ENCODE measurements around the gene PAK5.

The PAK5 gene

DNA sequence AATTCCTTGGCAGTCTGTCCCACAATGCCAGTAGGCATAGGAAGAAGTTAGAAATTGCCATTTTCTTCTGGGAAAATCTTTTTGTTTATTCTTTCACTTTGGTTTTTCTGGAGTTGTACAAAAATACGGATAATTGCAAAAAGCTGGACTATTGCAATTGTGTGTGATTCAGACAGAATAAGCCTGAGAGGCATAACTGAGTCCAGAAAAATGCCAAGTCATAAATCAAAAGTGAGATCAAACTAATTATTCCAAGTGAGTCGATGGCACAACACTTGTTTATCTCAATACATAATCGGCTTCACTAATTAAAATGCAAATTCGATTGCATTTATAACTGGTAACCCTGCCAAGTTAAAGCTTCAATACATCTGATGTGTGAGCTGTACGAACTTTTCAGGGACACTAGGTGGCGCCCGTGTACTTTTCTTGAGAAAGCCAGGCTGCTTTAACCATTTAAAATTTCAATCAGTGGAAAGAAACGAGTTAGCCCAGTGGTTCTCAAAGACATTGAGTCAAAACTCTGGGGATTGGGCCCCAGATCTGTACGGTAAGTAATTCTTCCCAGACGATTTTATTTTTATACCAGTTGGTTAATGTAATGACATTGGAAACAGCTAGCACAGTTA, 221.9 kb downstream of the PAK5 start:
- peak; percentile 64 for DNase-seq (ENCODE audit: low spot score)

DNA sequence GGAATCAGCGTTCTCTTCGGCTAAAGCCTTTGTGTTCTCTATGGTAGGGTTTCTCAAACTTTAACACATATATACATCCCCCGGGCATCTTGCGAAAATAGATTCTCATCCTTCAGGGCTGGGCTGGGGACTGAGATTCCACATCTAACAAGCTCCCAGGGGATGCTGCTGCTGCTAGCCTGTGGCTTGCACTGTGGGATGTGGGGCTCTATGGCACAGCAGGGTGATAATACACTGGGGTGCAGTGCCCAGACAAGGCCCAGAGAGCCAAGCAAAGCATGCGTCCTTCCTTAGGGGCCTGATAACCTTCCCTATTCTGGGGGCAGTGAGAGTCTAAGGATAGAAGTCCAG, 222.4 kb downstream of the PAK5 start:
- no peak for DNase-seq (ENCODE audit: low spot score)

DNA sequence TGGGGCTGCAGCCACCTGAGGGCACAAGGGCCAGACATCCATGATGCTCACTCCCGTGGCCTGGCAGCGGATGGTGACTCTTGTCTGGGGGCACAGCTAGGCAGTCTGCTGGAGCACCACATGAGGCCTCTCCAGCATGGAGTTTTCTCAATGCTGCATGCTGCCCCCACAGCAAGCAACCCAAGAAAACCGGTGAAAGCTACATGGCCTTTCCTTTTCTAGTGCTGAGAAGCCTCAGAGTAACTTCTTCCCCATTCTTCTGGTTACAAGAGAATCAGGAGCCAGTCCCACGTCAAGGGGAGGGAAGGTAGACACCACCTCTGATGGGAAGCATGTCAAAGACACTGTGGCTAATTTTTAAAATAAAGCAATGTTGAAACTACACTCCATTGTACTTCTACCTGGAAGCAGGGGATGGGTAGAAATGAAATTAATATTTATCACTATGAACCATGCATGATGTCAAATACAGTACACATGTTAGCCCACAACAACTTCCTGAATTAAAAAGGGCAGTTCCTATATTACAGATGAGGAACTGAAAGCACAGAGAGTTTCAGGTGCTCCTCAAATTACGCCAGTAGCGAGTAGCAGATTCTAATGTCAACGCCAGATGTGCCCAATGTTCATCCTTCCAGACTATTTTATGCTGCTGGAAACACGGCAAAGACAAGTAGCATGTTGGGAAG, 223.0 kb downstream of the PAK5 start:
- DNase-seq (ENCODE audit: low spot score), result no peak

DNA sequence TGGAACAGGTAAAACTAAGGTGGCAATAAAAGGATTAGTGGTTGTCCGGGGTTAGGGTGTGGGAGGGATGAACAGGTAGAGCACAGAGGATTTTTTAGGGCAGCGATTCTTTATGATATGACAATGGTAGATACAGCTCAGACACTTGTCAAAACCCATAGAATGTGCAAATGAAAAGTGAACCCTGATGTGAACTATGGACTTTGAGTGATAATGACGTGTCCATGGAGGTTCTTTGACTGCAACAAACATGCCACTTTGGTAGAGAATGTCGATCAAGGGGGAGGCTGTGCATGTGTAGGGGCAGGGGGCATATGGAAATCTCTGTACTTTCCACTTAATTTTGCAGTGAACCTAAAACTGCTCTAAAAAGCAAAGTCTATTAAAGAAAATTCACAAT, 223.8 kb downstream of the PAK5 start:
- no peak for DNase-seq (ENCODE audit: low spot score)

DNA sequence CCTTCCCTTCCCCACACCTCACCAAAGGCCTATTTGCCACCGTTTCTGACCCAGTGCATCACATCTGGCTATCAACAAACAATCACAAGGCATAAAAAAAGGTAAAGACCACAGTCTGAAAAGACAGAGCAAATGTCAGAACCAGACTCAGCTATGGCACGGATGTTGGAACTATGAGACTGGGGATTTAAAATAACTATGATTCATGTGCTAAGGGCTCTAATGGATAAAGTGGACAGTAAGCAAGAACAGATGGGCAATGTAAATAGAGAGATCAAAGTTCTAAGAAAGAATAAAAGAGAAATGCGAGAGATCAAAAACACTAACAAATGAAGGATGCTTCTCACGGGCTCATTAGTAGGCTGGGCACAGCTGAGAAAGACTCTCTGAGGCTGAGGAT, 225.0 kb downstream of the PAK5 start:
- no peak for DNase-seq (ENCODE audit: low spot score)

DNA sequence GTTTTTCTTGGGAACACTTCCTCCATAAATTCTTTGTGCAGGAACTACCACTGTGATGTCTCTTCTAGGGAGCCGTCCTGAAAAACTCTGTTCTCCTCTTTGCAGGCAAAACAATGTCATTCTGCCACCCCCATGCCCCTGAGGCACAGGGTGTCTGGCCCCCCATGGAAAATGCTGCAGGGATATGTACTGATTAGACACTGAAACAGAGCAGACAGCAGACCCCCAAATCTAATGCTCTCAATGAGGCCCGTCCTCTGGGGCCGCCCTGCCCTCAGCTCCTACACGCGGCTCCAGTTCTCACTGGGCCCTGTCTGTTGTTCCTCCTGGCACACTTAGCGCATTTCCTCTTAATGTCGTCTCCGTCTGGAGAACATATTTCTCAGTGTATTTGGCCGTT, 227.0 kb downstream of the PAK5 start:
- no peak for DNase-seq (ENCODE audit: low spot score)

DNA sequence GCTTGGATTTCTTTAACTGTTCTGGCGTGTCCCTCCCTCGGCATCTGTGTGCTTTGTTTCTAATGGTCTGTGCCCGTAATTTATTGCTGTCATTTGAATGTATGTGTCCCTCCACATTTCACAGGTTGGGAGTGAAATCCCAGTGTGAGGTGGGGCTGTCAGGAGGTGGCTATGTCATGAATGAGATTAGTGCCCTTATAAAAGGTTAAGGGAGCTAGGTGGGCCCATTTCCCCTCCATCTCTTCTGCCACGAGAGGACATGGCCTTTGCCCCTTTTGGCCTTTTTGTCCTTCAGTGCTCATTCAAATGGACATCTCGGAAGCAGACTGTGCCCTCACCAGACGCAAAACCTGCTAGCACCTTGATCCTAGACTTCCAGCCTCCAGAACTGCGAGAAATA, 228.2 kb downstream of the PAK5 start:
- DNase-seq (ENCODE audit: low spot score), result no peak

DNA sequence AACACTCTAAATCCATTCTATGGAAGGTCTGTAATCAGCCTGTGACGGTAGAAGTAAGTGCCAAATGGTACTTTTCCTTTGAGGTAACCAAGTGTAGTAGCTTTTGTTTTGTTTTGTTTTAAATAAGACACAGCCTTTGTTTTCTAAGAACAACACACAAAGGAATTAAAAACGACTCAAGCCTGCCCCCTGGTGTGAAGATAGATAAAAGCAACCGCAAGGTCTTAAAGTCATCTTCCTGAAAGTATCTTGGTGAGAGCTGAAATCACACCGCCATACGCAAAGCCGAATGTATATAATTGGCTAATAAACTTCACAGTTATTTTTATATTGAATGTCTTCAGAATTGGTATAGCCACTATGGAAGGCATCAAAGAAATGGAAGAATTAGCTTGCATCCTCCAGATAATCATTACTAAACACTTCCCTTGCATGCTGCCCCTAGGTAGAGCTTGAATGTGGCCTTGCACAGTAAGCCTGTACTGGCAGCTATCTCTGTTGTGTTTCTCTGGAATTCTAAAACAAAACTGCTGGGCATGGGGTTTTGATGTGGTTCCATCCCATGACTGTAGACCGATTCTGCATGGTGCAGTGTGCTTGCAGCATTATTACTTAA, 228.9 kb downstream of the PAK5 start:
- peak; percentile 75 for DNase-seq (ENCODE audit: low spot score)

DNA sequence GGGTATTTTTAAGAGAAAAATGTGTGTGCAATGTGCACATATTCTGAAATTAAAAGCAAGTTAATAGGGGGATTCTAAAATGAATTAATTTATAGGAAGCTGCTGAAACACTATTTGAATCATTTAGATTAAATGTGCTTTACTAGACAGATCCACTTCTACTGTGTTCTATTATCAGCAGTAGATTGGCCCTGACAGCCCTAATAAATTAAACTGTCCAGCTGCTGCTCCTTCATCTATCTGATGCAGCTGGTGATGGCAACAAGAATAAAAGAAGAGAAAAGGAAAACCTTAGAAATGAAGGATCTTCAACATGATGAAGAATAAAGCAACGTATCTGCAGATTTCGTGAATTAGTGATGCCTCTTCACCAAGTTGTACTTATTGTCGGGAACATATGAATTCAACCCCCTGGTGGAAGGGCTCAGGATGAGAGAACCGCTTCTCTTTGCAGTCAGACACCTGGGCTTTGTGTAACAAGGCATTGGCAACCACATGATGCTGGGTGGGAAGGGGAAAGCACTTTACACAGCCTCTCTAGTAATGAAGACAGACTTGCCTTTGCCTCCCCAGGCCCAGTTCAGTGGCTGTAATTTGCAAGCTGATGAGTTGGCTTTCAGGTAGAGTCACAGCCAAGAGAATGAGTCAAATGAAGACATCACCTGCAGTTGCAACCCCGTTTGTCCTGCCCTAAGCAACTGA, 230.1 kb downstream of the PAK5 start:
- DNase-seq (ENCODE audit: low spot score), result no peak

DNA sequence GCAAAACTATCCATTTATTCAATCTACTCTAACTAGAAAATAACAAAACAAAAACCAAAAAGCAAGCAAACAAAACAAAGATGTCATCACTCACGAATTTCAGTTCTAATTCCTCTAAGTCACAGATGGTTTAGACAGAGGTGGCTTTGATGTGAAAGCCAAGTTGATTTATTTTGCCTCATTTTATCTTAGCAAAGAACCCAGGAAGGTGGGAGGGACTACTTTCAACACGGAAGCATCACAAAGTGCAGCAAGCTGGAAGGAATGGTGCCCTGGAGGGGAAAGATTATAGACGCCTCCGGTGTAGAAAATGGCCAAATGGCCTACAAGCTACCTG, 236.1 kb downstream of the PAK5 start:
- no peak for DNase-seq (ENCODE audit: low spot score)

DNA sequence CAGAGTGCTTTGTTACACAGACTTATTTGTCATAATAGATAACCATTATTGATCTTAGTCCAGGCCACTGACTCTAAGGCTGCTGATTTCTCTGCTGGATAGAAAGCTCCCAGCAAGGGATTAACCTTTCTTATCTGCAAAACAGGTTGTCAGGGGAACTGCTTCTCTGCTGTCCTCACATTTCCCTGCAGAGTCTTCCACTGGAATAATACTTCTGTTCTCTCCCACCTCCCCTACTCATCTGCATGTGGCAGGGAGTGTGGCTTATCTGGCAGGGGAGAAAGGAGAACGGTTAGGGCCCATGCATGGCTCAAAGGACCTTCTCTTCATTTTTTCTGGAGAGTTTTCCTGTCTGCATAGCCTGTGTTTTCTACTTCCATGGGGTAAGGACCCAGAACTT, 238.3 kb downstream of the PAK5 start:
- DNase-seq (ENCODE audit: low spot score), result no peak

DNA sequence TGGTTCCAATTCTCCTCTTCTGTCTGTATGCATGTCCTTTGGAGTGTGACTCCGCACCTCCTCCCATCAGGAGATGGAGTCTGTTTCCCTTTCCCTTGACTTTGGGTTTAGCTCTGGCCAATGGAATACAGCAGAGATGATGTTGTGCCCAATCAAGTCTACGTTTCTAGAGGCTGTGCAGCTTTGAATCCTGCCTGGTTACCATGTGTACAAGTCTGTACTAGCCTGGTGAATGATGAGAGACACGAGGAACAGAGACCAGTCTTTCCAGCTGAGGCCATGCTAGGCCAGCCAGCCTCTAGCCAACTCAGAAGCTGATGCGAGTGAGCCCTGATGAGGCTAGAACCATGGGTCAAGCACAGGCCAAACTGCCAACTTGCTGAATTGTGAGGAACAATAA, 241.3 kb downstream of the PAK5 start:
- DNase-seq (ENCODE audit: low spot score), result no peak

DNA sequence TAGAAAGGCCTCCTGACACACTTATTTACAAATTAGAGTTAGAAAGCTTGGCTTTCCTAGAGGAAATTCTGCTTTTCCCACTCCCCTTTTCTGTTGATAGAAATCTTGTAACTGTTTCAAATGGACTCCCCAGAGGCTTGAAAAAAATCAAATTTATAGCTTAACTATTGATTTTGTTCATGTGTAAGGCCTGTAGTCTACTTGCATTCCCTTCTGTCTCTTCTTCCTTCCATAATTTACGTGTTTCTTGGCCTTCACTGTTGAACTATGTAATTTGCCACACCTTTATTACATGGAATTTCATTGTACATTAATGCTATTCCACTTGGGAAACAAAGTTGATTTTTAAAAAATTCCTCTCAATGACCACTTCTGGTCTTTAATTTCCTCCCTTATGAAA, 243.1 kb downstream of the PAK5 start:
- no peak for DNase-seq (ENCODE audit: low spot score)

DNA sequence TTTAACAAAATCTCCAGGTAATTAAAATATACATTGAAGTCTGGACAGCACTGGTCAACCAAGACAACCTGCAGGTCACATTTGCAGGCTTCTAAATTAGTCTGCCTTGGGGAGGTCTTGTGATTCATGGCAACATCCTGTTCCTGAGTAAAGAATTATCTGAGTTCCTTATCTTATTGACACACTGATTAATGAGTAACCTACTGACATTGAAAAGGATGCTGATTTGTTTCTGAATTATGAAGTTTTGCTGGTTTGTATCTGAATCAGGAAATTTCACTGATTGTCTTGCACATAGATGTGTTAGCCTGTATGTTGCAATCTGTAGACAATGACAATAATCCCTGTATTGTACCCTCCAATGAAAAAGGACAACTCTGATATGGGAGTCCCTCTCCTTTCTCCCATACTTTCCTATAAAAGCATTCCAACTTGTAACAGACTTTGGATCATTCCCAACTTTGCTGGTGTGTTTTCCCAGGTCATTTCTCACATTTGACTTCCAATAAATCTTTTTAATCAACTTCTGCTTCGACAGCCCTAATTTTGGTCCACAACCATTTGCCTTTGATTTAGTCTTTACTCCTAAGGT, 244.5 kb downstream of the PAK5 start:
- DNase-seq (ENCODE audit: low spot score), result no peak

DNA sequence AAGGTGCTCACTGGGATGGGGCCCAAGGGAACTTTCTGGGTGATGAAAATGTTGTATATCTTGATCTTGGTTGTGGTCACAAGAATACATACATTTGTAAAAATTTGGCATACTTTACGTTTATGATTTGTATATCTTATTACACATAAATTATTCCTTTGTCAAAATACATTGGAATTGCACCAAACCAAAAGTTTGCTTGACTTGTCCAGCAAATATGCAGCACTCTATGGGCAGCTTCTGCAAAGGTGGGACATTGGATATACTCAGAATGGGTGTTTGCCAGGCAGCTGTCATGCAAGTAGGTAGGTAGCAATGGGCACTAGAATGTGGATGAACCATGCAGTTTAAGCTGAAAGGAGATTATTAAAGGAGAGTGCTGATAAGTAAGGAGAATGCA, 246.5 kb downstream of the PAK5 start:
- no peak for DNase-seq (ENCODE audit: low spot score)

DNA sequence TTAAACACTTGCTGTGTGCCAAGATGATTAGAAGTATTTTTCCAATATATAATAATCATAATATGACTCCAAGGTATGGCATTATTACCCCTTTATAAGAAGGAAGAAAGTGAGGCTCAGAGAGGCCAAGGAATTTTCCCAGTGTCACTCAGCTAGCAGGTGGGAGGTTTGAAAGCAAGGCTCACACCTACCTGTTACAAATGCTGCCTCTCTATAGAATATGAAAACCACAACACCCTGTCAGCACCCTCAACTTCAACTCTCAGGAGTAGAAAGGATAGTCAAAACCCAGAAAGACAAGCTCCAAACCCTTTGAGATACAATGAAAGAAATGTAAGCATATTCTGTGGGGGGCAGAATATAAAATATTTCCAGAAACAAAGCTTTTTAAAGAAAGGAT, 247.8 kb downstream of the PAK5 start:
- no peak for DNase-seq (ENCODE audit: low spot score)

DNA sequence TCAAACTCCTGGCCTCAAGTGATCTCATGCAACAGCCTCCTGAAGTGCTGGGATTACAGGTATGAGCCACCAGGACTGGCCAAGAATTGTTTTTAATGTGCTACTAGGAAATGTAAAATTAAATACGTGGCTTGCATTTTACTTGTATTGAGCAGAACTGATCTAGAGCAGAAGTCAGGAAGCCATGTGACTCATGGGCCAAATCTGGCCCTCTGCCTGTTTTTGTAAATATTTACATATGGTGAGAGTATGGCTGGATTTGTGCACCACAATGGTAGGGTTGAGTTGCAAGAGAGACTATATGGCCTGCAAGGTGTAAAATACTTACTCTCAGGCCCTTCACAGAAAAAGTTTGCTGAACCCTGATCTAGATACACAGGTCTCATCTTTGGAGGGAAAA, 248.7 kb downstream of the PAK5 start:
- no peak for DNase-seq (ENCODE audit: low spot score)

DNA sequence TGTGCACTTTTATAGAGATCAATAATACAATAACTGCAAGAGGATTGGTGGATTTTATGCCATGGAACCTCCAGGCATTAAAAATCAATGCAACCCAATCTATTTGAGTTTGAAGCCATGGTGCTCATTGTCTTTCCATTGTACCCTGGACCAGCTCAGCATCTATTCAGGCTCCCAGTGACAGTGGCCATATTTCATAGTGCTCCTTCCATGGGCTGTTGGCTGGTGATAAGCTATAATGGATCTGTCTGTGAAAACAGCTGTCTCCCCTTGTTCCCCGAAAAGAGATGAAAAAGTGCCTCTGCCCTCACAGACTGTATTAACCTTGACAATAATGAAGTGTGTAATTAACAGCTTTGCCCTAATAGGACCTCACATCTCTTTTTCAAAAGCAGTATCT, 250.2 kb downstream of the PAK5 start:
- DNase-seq (ENCODE audit: low spot score), result no peak

DNA sequence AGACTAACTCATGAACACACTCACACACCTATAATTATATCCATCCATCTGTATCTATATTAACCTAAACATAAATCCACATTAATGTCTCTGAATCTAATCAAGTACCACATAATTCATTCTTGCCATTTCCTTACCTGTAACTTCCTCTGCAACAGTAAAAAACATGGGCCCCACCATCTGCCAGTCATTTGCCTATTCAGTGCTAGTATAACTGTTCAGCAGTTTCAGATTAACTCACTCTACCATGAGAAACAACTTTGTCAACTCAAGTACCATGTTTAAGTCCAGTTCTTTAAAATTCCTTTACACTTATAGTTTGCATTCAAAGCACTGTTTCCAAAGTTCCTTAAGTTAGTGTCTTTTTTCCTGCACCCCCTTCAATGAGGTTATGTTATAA, 255.7 kb downstream of the PAK5 start:
- DNase-seq (ENCODE audit: low spot score), result no peak

DNA sequence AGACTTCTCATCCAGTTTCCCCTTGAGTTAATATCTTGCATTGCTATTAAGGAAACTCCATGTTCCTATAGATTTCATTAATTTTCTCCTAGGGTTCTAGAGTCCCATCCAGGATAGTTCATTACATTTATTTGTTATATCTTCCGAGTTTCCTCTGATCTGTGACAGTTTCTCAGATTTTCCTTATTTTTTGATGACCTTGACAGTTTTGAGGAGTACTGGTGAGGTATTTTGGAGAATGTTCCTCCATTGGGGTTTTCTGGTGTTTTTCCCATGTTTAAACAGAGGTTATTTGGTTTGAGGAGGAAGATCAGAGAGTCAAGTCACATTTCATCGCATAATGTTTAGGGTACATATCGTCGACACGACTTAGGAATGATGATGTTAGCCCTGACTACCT, 256.7 kb downstream of the PAK5 start:
- DNase-seq (ENCODE audit: low spot score), result no peak

DNA sequence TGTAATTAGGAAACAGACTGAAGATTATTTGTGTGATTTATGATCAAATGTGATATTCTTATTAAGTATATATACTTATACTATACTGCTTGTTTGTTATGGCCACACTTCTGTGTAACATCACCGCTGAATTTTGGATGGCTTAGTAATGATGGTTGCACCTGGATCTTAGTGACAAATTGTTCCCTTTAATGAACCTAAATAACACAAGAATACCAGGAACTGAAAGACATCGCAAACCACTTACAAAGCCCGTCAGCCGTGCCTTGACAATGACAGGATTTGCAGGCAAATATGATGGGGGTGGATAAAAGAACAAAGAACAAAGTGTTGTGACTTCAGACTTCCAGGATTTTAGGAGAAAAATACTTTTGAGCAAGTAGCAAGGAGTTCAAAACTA, 257.4 kb downstream of the PAK5 start:
- DNase-seq (ENCODE audit: low spot score), result no peak

DNA sequence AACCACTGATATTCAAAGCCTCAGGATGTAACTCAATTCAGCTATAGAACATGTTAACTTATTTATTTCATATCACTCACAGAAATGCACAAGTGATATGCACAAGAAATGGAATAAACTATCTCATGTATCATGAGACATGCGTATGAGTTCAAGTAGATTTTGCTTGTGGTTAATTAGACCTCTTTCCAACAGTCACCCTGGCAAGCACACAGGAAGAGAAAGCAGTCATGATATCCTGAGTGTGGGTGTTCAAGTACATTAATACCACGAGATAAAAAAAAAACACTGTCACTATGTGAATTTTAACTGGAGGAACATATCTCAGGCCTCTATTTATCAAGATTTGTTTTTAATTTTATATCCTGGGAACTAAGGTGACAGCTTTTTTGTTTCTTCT, 260.3 kb downstream of the PAK5 start:
- DNase-seq (ENCODE audit: low spot score), result no peak

DNA sequence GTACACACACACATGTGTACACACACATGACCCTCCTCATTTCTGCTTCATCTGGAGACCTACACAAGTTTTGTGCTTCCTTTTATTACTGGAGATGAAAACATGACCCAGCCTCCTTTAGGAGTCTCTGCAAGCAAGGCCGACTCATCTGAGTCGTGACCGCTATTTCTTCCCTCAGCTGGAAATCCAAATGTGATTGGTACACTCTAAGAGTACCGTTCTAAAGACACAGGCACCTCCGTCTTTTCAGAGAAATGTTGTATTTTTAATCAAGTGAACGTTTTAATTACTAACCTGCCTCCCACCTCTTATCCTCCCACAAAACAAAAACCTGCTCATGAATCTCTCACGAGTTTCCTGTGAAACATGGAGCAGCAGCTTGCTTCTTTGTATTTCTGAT, 261.5 kb downstream of the PAK5 start:
- no peak for DNase-seq (ENCODE audit: low spot score)

Measured in SK-N-DZ (cell line).